ENCODE results near the gene RTL1. TPM values are rescaled to one million over a fixed set of nuclear protein-coding genes. Genes with fewer than 3 reads are reported as not detected.

Gene RTL1
- total RNA-seq, 1 donor from 2014 or later: not detected

DNA sequence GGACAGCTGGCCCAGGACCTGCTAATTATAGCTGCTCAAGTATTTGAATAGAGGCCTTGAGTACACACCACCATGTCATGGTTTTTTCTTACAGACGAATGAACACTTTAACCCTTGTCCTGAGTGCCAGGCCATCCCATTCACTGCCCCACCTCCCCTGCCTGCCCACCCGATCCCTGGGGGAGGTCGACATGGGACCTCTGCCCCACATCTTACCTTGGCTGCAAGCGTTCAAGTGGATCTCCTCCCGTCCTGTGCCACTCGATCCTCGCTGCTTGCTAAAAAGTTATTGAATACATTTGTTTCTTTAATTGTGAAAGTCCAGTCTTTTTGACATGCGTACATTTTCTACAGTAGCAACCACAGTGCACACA, 10.3 kb downstream of the RTL1 start:
- no peak for DNase-seq (ENCODE audit: low spot score)
- intact Hi-C loops (cut with micrococcal nuclease): no loop called here
- no peaks in the 10 kb centered on the region for H3K36me3 Mint-ChIP-seq (ENCODE audit: low read depth)

DNA sequence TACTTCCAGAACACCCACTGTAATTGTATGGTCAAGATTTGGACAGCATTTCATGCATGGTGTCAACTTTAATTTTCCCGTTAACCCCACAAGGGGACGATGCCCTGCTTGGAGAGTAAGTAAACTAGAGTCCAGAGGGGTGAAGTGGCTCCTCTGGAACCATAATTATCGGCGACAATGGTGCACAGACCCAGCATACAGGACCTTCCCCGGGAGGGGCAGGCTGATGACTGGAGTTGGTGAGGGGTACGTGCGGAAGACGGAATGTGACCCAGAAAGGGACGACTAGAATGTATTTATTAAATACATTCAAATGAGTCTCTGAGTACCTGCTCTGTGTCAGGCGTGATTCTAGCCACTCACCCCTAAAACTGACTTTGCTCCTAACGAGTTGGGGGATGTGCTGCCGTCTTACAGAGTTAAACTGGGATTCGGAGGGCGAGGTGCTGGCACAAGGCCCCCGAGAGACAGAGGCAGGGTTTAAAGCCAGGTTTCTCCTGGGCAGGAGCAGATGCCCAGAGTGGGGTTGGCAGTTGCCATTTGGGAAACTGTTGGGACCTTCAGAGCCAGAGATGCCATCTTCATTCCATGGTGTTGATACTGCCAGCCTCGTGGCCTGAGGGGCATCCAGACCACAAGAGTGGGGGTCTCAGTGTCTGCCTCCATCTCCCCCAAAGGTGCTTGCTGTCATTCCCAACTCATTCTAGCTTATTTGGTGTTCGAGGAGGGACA, 10.9 kb downstream of the RTL1 start:
- H3K36me3 Mint-ChIP-seq (ENCODE audit: low read depth): no peaks in the 10 kb centered on the region

More for the DNA sequence above, 10.3 kb downstream of the RTL1 start:
- H3K4me3 Mint-ChIP-seq (ENCODE audit: low read depth): no peak overlapping the region
- H3K9me3 Mint-ChIP-seq: no peaks in the 10 kb centered on the region
- no peaks in the 10 kb centered on the region for H3K4me1 Mint-ChIP-seq (ENCODE audit: low read depth)
- H3K27me3 Mint-ChIP-seq (ENCODE audit: low read depth): peaks cover 6% of the 10 kb centered on the region
- H3K27ac Mint-ChIP-seq: no peak overlapping the region

DNA sequence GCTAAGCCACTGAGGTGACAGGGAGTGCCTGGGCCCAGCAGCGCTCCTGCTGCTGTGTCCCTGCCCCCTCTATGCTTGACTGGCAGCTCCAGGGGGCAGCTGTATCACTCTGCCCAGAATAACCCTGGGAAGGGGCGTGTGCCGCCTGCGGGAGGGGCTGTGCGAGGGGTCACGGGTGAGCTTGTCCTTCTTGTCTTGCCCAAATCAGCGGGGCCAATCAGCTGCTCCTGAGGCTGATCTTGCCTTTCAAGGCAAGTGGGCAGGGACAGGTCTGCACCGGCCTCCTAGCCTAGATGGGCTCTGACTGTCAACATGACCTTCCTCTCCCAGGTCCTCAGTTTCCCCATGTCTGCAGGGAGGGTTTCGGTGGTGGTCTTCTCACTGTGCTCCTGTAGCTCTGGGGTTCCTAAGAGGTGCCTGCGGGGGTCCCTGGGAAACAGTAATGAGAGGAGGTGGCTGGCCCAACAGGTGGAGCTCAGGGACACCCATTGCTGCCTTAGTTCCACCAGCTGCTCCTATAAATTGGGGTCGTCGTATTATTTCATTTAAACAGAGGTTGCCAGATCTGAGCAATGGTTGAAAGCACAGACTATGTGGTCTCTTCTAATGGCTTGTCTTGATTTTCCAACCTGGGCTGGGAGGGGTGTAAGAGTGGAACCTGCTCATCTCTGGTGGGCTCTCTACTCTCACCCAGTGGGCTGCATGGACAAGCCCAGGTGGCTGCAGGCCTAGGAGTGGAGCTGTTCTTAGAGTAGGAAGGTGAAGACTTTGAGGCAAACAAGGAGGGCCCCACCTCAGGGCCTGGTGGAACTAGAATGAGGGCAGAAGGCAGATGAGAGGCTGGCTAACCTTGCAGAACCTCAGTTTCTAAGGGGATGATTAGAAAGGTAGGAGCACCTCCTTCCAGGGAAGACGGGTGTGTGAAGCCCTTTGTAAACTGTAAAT, 11.7 kb downstream of the RTL1 start:
- no peak overlapping the region for H3K4me3 Mint-ChIP-seq (ENCODE audit: low read depth)
- intact Hi-C loops (cut with micrococcal nuclease): no loop called here
- H3K27me3 Mint-ChIP-seq (ENCODE audit: low read depth): peaks cover 8% of the 10 kb centered on the region
- no peaks in the 10 kb centered on the region for H3K36me3 Mint-ChIP-seq (ENCODE audit: low read depth)
- no peak overlapping the region for H3K27ac Mint-ChIP-seq
- H3K4me1 Mint-ChIP-seq (ENCODE audit: low read depth): no peaks in the 10 kb centered on the region
- DNase-seq (ENCODE audit: low spot score): no peak
- H3K9me3 Mint-ChIP-seq: no peaks in the 10 kb centered on the region

More for the DNA sequence above, 10.9 kb downstream of the RTL1 start:
- intact Hi-C loops (cut with micrococcal nuclease): no loop called here
- no peak overlapping the region for H3K4me3 Mint-ChIP-seq (ENCODE audit: low read depth)
- H3K9me3 Mint-ChIP-seq: no peaks in the 10 kb centered on the region
- H3K27me3 Mint-ChIP-seq (ENCODE audit: low read depth): peaks cover 9% of the 10 kb centered on the region
- no peak for DNase-seq (ENCODE audit: low spot score)
- no peaks in the 10 kb centered on the region for H3K4me1 Mint-ChIP-seq (ENCODE audit: low read depth)
- no peak overlapping the region for H3K27ac Mint-ChIP-seq

DNA sequence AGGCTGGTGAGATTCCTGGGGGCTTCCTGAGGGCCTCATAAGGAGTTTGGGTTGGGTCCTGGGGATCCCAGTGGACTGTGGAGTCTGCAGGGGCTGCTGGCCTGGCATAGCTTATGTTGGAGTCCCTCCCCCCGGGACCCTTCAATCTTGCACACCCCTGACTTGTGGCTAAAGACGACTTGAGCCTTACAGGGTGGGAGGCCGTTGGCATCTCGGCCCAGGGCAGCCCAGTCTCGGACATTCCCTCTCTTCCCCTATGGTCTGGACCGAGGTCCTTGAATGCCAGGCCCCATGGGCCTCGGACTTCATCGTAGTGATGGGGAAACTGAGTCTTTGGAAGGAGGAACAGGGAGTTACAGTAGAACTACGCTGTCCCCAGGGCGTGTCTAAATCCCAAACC, 12.5 kb downstream of the RTL1 start:
- Mint-ChIP-seq H3K27me3 (ENCODE audit: low read depth) (peaks cover 8% of the 10 kb centered on the region), H3K4me3 (ENCODE audit: low read depth) (no peak overlapping the region), H3K27ac (no peak overlapping the region), H3K4me1 (ENCODE audit: low read depth) (no peaks in the 10 kb centered on the region), H3K36me3 (ENCODE audit: low read depth) (no peaks in the 10 kb centered on the region), H3K9me3 (no peaks in the 10 kb centered on the region)
- DNase-seq (ENCODE audit: low spot score): no peak
- intact Hi-C loops (cut with micrococcal nuclease): no loop called here

DNA sequence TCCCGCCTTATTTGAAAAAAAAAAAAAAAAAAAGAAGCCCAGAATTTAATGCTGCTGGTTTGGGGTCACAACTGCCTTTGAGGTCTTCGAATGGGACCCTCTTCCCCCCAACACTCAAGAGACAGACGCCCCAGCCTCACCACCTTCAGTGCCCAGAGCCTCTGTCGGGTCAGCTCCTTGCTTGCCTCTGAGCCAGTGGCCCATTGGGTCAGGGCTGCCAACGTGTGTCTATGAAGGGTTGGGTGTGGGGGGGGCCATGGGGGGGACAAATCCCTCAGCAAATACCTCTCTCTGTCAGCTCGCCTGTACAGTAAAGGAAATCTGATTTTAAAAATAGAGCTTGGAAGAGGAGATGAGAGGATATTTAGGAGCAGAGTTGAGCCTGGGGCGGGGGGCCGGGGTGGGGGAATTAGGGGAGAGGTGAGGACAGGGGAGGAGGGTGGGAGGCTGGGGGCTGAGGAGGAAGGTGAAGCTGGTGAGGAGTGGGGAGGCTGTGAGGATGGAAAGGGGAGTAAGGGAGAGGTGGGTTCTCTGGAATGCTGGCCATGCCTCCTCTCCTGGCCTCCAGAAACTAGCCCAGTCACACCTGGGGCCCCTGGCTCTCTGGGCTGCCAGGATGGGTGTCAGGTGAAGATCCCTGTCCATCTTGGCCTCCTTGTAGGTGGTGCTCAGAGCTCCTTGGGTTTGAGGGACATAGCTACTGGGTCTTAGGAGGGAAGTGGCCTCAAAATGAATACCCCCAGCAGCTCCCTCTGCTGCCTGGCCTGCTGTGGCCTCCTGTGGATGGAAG, 13.3 kb downstream of the RTL1 start:
- H3K27ac Mint-ChIP-seq: no peak overlapping the region
- no peak for DNase-seq (ENCODE audit: low spot score)
- H3K4me3 Mint-ChIP-seq (ENCODE audit: low read depth): no peak overlapping the region
- H3K9me3 Mint-ChIP-seq: no peaks in the 10 kb centered on the region
- H3K27me3 Mint-ChIP-seq (ENCODE audit: low read depth): peaks cover 8% of the 10 kb centered on the region
- no peaks in the 10 kb centered on the region for H3K4me1 Mint-ChIP-seq (ENCODE audit: low read depth)
- intact Hi-C loops (cut with micrococcal nuclease): no loop called here
- no peaks in the 10 kb centered on the region for H3K36me3 Mint-ChIP-seq (ENCODE audit: low read depth)

DNA sequence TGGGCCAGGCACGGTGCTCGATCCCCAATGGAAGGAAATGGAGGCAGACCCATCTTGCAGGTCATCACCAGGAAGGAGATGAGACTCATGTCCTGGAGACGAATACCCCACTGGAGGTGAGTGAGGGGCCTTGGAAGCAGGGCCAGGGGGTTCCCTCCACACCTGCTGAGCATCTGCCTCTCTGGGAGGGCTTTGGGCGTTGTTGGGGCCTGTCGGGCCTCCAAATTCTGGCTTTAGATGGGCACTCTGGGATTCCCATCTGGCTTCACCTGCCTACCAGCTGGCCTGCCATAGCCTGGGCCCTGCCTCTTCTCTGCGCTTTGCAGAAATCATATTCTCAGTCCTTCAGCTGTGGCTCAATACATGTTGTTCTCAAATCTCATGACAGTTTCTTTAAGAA, 13.9 kb downstream of the RTL1 start:
- H3K9me3 Mint-ChIP-seq: no peaks in the 10 kb centered on the region
- no peaks in the 10 kb centered on the region for H3K36me3 Mint-ChIP-seq (ENCODE audit: low read depth)
- no peak overlapping the region for H3K4me3 Mint-ChIP-seq (ENCODE audit: low read depth)
- H3K4me1 Mint-ChIP-seq (ENCODE audit: low read depth): no peaks in the 10 kb centered on the region
- DNase-seq (ENCODE audit: low spot score): no peak
- intact Hi-C loops (cut with micrococcal nuclease): no loop called here
- no peak overlapping the region for H3K27ac Mint-ChIP-seq
- H3K27me3 Mint-ChIP-seq (ENCODE audit: low read depth): peaks cover 5% of the 10 kb centered on the region

DNA sequence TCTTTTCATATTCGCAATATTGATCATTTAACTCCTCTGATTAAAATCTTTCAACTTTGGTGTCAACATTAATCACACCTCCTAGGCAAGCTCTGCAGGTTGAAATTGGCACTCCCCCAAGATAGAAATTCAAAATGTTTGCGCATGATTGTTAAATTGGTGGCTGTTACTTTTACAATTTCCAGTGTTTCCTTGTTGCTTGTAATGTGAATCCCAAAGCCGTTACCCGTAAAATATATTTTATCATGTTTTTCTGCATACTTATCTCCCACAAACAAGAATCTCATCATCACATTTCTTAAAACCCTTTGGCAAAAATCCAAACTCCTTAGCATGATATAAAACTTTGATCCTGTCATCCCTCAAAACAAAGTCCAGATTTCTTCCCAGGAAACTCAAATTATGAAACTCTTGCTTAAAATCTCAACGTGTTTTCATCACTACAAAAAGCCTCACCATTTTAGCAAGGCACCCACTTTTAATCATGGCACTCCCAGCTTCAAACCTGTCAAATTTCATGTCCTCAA, 14.7 kb downstream of the RTL1 start:
- no peak for DNase-seq (ENCODE audit: low spot score)
- Mint-ChIP-seq H3K27me3 (ENCODE audit: low read depth) (peaks cover 5% of the 10 kb centered on the region), H3K27ac (no peak overlapping the region), H3K9me3 (no peaks in the 10 kb centered on the region), H3K4me1 (ENCODE audit: low read depth) (no peaks in the 10 kb centered on the region), H3K36me3 (ENCODE audit: low read depth) (no peaks in the 10 kb centered on the region), H3K4me3 (ENCODE audit: low read depth) (no peak overlapping the region)
- intact Hi-C loops (cut with micrococcal nuclease): no loop called here

DNA sequence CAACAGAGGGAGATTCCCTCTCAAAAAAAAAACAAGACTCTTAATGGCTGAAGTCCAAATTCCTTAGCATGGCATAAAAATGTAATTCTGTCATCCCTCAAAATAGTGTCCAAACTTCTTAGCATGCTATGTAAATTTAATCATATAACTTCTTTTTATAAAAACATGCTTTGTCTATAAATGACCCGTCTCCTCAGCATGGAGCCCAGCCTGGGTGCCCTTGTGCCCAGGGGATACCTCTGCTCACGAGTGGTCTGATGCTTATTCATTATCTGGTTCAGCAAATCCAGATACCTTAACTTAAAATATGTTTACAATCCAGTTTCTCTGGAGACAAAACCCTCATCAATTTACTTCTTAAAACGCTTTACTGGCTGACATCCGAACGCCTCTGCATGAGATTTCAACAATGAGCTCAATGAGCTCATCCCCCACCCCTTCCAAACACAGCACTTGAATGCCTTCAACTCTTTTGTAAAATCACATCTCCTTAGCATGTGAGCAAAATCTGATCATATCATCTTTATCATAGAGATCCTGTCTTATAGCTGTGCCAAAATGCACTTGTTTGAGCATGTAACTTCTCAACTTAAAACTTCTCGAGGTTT, 15.7 kb downstream of the RTL1 start:
- intact Hi-C loops (cut with micrococcal nuclease): no loop called here
- peaks cover 5% of the 10 kb centered on the region for H3K27me3 Mint-ChIP-seq (ENCODE audit: low read depth)
- no peaks in the 10 kb centered on the region for H3K4me1 Mint-ChIP-seq (ENCODE audit: low read depth)
- H3K4me3 Mint-ChIP-seq (ENCODE audit: low read depth): no peak overlapping the region
- H3K27ac Mint-ChIP-seq: no peak overlapping the region
- H3K36me3 Mint-ChIP-seq (ENCODE audit: low read depth): no peaks in the 10 kb centered on the region
- H3K9me3 Mint-ChIP-seq: no peaks in the 10 kb centered on the region
- no peak for DNase-seq (ENCODE audit: low spot score)

DNA sequence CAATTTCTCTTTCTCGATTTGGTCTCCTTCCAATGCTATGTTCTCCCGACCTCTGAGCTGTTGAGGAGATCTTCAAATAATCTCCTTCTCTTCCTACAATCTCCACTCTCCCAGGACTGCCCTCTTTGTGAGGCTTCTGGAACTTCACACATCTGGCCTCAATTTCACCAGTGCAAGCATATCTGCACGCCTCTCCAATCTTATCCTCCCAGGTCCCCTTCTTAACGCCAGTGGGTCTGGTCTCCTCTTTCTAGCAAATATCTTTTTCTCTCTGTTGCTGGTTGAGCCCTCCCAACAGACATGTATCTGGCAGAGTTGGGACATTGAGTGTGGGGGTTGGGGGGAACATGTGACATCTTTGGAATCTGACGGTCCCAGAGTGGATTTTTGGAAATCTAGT, 17.9 kb downstream of the RTL1 start:
- Mint-ChIP-seq H3K27ac (no peak overlapping the region), H3K9me3 (no peaks in the 10 kb centered on the region), H3K4me3 (ENCODE audit: low read depth) (no peak overlapping the region), H3K27me3 (ENCODE audit: low read depth) (peaks cover 5% of the 10 kb centered on the region), H3K4me1 (ENCODE audit: low read depth) (no peaks in the 10 kb centered on the region), H3K36me3 (ENCODE audit: low read depth) (no peaks in the 10 kb centered on the region)
- intact Hi-C loops (cut with micrococcal nuclease): no loop called here
- DNase-seq (ENCODE audit: low spot score): no peak

DNA sequence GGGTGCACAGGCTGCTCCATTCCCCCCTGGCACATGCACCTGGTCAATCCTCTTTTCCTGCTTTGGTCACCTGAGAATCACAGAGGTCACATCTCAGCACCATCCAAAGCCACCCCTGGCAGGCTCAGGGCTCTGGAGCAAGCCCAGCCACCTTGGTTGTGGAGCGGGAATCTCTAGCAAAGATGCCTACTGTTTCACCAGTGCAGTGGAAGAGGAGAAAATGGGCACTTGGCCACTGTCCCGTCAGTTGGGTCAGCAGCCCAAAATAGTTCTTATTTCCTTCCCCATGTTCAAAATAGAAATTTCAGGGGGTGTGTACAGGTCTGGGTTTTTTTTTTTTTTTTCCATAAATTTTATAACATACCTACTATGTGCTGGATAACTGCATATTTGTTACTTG, 18.3 kb downstream of the RTL1 start:
- Mint-ChIP-seq H3K4me1 (ENCODE audit: low read depth) (no peaks in the 10 kb centered on the region), H3K9me3 (no peaks in the 10 kb centered on the region), H3K27ac (no peak overlapping the region), H3K4me3 (ENCODE audit: low read depth) (no peak overlapping the region), H3K36me3 (ENCODE audit: low read depth) (no peaks in the 10 kb centered on the region), H3K27me3 (ENCODE audit: low read depth) (peaks cover 5% of the 10 kb centered on the region)
- intact Hi-C loops (cut with micrococcal nuclease): no loop called here
- DNase-seq (ENCODE audit: low spot score): no peak

DNA sequence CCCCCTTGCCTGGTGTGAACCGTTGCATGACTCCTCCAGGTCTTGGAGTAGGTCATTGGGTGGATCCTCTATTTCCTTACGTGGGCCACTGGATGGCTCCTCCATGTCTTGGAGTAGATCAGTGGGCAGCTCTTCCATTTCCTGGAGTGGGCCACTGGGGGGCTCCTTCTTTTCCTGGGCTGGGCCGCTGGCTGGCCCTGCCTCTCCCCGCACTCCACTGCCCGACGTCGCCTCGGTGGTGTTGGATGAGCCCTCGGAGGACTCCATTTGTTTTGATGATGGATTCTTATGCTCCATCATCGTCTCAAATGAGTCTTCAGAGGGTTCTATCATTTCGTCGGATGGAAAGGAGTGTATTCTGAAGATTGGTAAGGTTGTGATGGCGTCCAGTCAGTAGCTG, 19.1 kb downstream of the RTL1 start:
- Mint-ChIP-seq H3K27me3 (ENCODE audit: low read depth) (peaks cover 5% of the 10 kb centered on the region), H3K9me3 (no peaks in the 10 kb centered on the region), H3K36me3 (ENCODE audit: low read depth) (no peaks in the 10 kb centered on the region), H3K27ac (no peak overlapping the region), H3K4me3 (ENCODE audit: low read depth) (no peak overlapping the region), H3K4me1 (ENCODE audit: low read depth) (no peaks in the 10 kb centered on the region)
- no peak for DNase-seq (ENCODE audit: low spot score)
- intact Hi-C loops (cut with micrococcal nuclease): no loop called here

DNA sequence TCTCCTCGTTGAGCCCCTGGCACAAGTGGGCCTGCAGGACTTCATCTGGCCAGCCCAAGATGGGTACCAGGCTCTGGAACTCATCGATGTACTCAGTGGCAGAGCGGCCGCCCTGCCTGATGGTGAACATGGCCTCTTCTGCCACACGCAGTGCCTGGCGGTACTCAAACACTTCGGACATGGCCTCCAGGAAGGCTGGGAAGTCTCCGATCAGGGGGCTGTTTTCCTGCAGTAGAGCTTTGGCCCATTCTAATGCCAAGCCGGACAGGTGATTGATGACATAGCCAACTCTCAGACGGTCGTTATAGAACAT, 19.8 kb downstream of the RTL1 start:
- H3K4me3 Mint-ChIP-seq (ENCODE audit: low read depth): no peak overlapping the region
- DNase-seq (ENCODE audit: low spot score): no peak
- H3K36me3 Mint-ChIP-seq (ENCODE audit: low read depth): no peaks in the 10 kb centered on the region
- H3K4me1 Mint-ChIP-seq (ENCODE audit: low read depth): no peaks in the 10 kb centered on the region
- H3K27me3 Mint-ChIP-seq (ENCODE audit: low read depth): peaks cover 3% of the 10 kb centered on the region
- no peaks in the 10 kb centered on the region for H3K9me3 Mint-ChIP-seq
- no peak overlapping the region for H3K27ac Mint-ChIP-seq
- intact Hi-C loops (cut with micrococcal nuclease): no loop called here

All from activated T-helper 2 cell treated with anti-CD3 and anti-CD28 coated beads, Interferon-gamma antibody, Interleukin-2, Interleukin-4, amounts not matched to agents 10 μg/mL and 5 μg/mL and 100 μg/mL, durations not matched to agents 14 hours and 24 hours and 36 hours (primary cell).